ELF-1 (cell line): Measurements from ENCODE around the gene ZNF18.

ENCODE experiments used
- DNase-seq: peaks from one replicate; pipeline ENCODE4 v3.0.0-alpha.2; 2016; ENCODE audit warnings: low read depth, low spot score

The ZNF18 gene, protein sequence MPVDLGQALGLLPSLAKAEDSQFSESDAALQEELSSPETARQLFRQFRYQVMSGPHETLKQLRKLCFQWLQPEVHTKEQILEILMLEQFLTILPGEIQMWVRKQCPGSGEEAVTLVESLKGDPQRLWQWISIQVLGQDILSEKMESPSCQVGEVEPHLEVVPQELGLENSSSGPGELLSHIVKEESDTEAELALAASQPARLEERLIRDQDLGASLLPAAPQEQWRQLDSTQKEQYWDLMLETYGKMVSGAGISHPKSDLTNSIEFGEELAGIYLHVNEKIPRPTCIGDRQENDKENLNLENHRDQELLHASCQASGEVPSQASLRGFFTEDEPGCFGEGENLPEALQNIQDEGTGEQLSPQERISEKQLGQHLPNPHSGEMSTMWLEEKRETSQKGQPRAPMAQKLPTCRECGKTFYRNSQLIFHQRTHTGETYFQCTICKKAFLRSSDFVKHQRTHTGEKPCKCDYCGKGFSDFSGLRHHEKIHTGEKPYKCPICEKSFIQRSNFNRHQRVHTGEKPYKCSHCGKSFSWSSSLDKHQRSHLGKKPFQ

DNA sequence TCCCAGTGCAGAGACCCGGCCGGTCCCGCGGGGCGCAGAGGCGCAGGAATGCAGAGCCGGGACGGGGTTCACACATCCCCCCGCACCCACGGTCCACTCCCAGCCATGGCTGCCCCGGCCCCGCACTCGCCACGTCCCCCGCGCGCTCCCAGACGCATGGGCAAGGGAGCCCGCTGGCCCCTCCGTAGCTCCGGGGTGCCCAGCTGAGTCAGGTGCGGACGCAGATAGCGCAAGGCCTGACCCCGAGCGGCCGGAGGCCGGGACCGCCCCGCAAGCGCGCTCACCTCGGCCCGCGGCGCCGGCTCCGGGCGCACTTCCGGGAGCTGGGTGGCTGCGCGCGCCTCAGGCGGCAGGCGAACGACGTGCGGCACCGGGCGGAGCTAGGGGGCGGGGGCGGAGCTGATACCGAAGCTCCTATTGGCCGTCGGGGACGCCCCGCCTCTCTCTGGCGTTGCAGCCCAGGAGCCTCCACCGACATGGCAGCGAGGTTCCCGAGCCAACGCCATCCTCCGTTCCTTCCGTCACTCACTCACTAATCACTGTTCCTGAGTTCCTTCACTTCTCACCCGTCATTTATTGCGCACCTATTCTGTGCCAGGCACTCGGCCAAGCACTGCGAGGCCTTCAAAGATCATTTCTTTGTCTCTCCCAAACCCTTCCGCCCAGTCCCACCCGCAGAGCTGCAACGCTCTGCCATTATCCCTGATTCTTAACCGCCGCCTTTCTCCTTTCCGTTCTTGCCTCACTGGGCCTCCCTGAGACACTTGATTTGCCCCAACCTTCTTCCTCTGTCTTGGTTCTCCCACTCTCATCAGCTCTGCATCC lies at the start of gene ZNF18:
Gene ZNF18 (minus strand): TSS at position 329 of the 825 bp plus-strand sequence. CDS start 4,646 bp downstream, outside the sequence.
- peak; percentile 97 for DNase-seq

DNA sequence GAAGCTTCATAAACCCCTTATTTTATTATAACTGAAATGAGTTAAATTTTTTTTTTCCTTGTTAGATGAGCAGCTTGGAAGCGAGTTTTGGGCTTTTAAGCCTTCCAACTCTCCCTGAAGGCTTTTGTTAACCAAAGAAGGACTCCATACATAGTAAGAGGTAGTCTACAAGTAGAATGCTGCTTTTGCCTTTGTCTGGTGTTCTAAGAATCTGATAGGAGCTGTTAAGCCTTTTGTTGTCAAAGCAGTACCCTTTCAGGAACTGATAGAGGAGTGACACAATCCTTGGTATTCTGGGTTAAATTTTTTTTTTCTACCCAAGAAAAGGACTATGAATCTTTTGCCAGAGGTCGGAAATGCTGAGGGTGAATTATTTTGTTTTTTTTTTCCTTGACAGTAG lies 49.5 kb upstream of the ZNF18 start:
- DNase-seq = peak; percentile 33

- no peak for DNase-seq
These were observed 46.4 kb upstream of the ZNF18 start for GRCh38 chr17:12043702-12044101.

GRCh38 chr17:12041312-12041711 lies 44.0 kb upstream of the ZNF18 start:
- DNase-seq = no peak

DNA sequence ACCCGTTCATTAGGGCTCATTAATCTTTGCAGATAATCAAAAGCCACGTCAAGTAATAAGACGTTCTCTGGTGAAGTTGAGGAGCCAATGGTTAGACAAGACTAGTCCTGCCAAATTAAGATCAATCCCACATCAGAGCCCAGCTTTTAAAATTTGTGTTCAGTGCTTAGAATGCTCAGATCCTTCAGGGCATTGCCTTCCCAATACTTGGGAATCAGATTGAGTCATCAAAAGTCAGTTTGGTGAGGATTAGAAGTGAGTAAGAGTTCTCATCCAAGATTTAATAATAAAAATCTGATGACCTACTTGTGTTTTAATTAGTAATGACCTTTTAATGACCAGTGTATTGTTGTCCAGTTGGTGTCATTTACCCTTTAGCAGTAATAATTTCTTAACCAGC lies 43.2 kb upstream of the ZNF18 start:
- DNase-seq = no peak

DNA sequence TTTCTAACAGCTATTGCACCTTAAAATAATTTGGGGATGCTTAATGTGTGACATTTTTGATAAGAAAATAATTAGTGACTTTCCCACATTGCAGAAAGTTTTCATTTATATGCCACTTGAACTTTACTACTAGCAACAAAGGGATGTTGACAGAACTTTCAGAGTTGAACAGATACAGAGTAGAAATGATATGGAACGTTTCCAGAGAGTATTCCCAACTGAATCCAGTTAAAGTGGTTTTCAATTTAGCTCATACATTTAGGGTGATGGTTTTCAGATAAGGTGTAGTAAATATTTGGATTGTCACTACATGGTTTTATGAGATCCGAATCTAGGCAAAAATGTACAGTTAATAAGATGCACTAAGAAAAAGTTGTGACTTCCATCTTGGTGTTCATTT lies 40.7 kb upstream of the ZNF18 start:
- DNase-seq = no peak

DNA sequence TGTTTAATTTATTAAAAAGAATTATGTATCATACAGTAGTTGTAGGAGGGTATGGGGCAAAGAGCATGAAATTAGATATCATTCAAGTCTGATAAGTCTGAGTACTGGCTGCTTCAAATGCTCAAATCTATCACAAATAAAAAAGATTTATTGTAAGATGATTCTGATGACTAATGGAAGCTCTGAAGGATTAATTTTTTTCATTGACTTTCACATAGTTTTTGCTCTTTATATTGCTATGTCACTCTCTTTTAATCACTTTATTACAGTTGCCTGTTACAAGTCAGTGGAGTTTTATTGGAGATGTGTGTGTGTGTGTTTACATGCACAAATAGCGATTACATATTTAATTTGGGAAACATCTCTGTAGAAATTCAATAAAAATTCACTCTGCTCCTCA lies 38.4 kb upstream of the ZNF18 start:
- no peak for DNase-seq

- no peak for DNase-seq
These were observed 37.3 kb upstream of the ZNF18 start for GRCh38 chr17:12034538-12034937.

DNA sequence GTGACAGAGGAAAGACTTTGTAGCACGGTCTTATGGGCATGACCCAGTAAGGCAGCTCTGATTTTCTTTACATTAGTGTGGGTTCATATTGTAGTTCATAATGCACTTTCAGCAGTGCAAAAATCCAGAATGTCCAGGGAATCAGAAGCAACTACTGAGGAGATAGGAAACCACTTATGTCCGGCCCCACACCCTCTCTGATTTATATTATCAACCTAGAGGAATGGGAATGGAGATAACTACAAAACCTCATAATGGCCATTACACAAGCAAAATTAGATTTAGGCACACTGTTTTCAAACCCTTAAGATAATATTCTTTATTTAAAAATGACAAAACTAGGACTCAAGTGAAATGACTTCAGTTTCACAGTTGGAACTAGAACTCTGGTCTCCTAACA lies 31.3 kb upstream of the ZNF18 start:
- no peak for DNase-seq

- no peak for DNase-seq
These were observed 30.4 kb upstream of the ZNF18 start for GRCh38 chr17:12027658-12028057.

DNA sequence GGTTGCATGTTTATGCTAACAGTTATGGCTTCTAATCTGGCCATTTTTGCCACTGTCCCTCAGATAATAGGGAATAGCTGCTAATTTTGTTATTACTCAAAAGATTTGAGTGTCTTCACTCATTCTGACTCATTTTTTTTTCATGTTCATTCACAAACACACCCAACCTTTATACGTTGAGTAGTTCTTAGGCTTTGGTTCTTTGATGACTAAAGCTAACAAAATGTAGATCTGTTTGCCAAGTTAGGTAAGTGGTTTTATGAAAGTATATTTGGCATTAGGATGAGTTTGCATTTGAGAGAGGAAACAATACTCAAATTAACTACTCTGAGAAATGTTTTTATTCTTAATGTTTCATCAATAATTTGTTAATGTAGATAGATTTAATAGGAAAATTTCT lies 27.1 kb upstream of the ZNF18 start:
- no peak for DNase-seq

- no peak for DNase-seq
These were observed 25.0 kb upstream of the ZNF18 start for GRCh38 chr17:12022310-12022709.

DNA sequence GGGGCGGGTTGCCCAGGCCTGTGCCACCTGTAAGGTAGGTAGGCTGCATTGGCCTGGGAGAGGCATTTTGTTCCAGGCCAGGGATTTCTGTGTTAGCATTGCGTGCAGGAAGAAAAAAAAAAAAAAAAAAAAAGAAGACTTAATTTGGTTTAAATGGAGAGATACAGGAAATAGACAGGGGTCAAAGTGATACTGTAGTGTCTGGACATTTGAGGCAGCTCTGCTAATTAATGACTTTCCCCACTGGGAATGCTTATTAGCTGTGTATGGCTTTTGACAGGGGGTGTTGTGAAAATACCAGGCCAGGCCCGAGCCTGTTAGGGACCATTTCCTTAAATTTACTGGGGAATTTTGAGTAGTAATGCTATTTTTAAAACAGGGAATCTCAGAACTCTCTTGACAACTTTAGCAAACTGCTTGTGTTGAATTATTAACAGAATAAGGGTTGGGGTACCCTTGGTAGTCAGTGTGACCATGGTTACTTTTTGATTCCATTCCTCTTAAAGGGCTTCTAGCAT lies 24.4 kb upstream of the ZNF18 start:
- no peak for DNase-seq

DNA sequence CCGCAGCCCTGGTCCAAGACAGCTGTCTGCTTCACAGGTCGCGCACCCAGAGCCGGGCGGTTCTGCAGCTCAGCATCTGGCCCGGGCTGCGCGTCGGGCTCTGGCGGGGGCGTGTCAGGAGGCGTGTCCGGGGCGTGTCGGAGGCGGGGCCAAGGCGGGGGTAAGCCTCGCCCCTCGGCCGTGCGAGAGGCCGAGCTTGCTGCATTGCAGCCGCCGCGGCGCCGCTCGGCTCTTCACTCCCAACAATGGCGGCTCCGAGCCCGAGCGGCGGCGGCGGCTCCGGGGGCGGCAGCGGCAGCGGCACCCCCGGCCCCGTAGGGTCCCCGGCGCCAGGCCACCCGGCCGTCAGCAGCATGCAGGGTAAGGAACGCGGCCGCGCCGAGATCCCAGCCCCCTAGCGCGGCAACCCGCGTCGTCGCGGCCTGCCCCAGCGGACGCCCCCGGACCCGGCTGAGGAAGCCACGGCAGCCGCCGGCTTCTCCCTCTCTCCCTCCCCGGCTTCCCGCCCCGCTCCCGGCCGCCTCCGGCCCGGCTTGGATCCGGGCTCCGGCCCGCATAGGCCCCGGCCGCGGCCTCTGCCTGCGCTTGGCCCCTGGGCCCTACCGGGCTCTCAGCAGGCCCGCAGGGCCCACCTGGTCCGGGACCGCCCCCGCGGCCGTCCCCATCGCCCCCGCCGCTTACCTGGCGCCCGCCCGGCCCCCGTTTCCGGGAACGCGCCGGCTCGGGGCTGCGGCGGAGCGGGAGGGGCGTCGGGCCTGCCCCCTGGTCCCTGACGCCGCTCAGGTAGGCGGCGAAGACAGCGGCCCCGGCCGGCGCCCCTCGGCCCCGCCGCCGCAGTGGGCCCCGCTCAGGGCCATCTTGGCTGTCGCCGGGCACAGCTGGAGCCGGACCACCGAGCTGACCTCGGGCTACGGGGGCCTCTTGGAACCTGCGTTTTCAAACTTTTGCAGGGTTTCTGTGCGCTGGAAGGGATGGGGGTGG lies 23.7 kb upstream of the ZNF18 start, which contains the start of gene MAP2K4:
Gene MAP2K4 (plus strand): TSS at position 236 of the 981 bp plus-strand sequence. CDS start 10 bp downstream, at position 246.
- DNase-seq = peak; percentile 95

GRCh38 chr17:12007466-12007865 lies 10.2 kb upstream of the ZNF18 start:
- DNase-seq = no peak

GRCh38 chr17:11999696-12000095 lies 2.4 kb upstream of the ZNF18 start:
- no peak for DNase-seq

- DNase-seq = no peak
These were observed 628 bp upstream of the ZNF18 start for GRCh38 chr17:11997972-11998233.

GRCh38 chr17:11996722-11997146 lies 541 bp downstream of the ZNF18 start:
- DNase-seq = no peak

- peak; percentile 20 for DNase-seq
These were observed 5.8 kb downstream of the ZNF18 start for GRCh38 chr17:11991461-11991860.

DNA sequence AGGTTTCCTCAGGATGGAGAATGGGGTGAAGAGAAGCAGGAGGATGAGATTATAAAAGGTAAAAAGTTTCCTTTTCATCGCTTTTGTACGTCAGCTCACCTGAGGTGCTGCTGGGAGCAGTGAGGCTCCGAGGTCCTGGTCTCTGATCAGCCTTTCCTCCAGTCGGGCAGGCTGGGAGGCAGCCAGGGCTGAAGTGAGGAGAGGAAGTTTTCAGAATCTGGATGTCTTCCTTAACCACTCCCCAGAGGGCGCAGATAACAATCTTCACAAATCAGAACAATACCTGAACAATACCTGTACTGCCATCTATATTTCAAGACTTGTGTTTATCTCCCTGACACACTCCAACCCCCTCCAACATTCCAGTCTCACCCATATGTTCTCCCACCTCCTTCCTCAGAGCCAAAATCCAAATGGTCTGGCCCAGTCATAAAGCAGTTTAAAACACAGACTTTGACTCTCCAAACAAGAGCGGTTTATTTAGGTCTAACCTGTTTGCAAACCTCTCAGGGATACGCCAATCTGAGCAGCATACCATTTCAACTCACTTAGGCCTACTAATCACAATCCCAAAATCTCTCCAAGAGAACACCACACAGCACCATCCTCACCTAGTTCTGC lies 6.8 kb downstream of the ZNF18 start:
- no peak for DNase-seq

DNA sequence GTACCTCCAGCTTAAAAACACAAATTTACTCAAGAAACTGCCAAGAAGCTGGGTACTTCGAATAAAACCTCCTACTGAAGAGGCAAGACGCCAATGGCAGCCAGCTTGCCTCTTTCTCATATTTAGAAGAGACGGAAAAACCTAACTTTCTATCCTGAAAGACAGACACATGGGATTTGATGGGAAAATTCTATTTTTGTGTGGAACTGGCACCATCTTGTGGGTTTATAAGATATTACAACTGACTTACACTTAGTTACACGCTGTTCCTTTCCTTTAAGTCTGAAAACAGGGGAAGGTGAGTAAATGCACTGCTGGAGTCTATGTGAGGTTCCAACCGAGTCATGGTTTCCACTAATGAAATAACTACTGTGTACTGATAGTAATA lies 10.3 kb downstream of the ZNF18 start:
- DNase-seq = peak; percentile 9
